Liver (tissue), 9 donors: ENCODE measurements around the gene PRR5L. TPM values are rescaled to one million over a fixed set of nuclear protein-coding genes. Genes with fewer than 3 reads are reported as not detected.

Source experiments
- DNase-seq: peaks from one replicate; pipeline ENCODE4 v3.0.0-alpha.2; 2017; ENCODE audit warnings: low spot score
- H3K27ac ChIP-seq, 2 donors: one replicate each; pipeline ENCODE4 v1.7.0; 2013; ENCODE audit warnings: inconsistent platforms in 2 of 2, low read length in 2 of 2, control low read depth in 1 of 2, low read depth in 1 of 2, mild to moderate bottlenecking in 1 of 2
- H3K27me3 ChIP-seq, 4 donors: one replicate each; pipeline versions ENCODE4 v1.6.1 to v1.7.0; 2013; ENCODE audit warnings: low read length in 3 of 4, inconsistent platforms in 1 of 4, mild to moderate bottlenecking in 1 of 4, moderate library complexity in 1 of 4; ENCODE audit not compliant: control insufficient read depth in 4 of 4, insufficient read depth in 4 of 4
- H3K36me3 ChIP-seq, 4 donors: one replicate each; pipeline versions ENCODE4 v1.6.1 to v1.7.0; 2013; ENCODE audit warnings: low read length in 3 of 4, mild to moderate bottlenecking in 3 of 4, low read depth in 1 of 4, moderate library complexity in 1 of 4; ENCODE audit not compliant: control insufficient read depth in 4 of 4, insufficient read depth in 3 of 4
- H3K4me1 ChIP-seq, 4 donors: one replicate each; pipeline versions ENCODE4 v1.6.1 to v1.7.0; 2013; ENCODE audit warnings: low read length in 3 of 4, mild to moderate bottlenecking in 3 of 4, moderate library complexity in 1 of 4; ENCODE audit not compliant: control insufficient read depth in 4 of 4, insufficient read depth in 4 of 4
- H3K4me3 ChIP-seq, 3 donors: one replicate each; pipeline versions ENCODE4 v1.6.1 to v1.7.0; 2013; ENCODE audit warnings: low read length in 3 of 3, control low read depth in 1 of 3, low read depth in 1 of 3, mild to moderate bottlenecking in 1 of 3
- H3K9ac ChIP-seq, 2 donors: one replicate each; pipeline ENCODE4 v1.7.0; 2013; ENCODE audit warnings: low read length in 2 of 2, mild to moderate bottlenecking in 2 of 2, moderate library complexity in 2 of 2, control low read depth in 1 of 2, low read depth in 1 of 2
- H3K9me3 ChIP-seq, 4 donors: one replicate each; pipeline versions ENCODE4 v1.6.1 to v1.7.0; 2013; ENCODE audit warnings: low read length in 3 of 4; ENCODE audit not compliant: control insufficient read depth in 4 of 4
- EGR1 ChIP-seq, 2 donors: IDR thresholded peaks; 2 replicates each; pipeline ENCODE4 v1.6.1; 2016 to 2018; ENCODE audit warnings: antibody characterized with exemption in 2 of 2, low read depth in 2 of 2
- FOXA1 ChIP-seq: IDR thresholded peaks from 2 replicates; pipeline ENCODE4 v1.6.1; 2016; ENCODE audit warnings: antibody characterized with exemption
- FOXA2 ChIP-seq: IDR thresholded peaks from 2 replicates; pipeline ENCODE4 v1.6.1; 2016; ENCODE audit warnings: antibody characterized with exemption
- GABPA ChIP-seq, 2 donors: IDR thresholded peaks in 1 of 2; conservative IDR thresholded peaks in 1 of 2; 2 replicates each; pipeline ENCODE4 v1.6.1; 2016; ENCODE audit warnings: antibody characterized with exemption in 2 of 2, mild to moderate bottlenecking in 1 of 2, moderate library complexity in 1 of 2
- HNF4A ChIP-seq, 2 donors: conservative IDR thresholded peaks; 2 replicates each; pipeline ENCODE4 v1.6.1; 2016; ENCODE audit warnings: antibody characterized with exemption in 2 of 2, mild to moderate bottlenecking in 2 of 2
- JUND ChIP-seq, 2 donors: IDR thresholded peaks; 2 replicates each; pipeline ENCODE4 v1.6.1; 2016; ENCODE audit warnings: antibody characterized with exemption in 2 of 2
- NR2F2 ChIP-seq: IDR thresholded peaks from 2 replicates; pipeline ENCODE4 v1.6.1; 2016; ENCODE audit warnings: antibody characterized with exemption
- RAD21 ChIP-seq, 2 donors: IDR thresholded peaks; 2 replicates each; pipeline ENCODE4 v1.6.1; 2016; ENCODE audit warnings: antibody characterized with exemption in 2 of 2, mild to moderate bottlenecking in 2 of 2
- RXRA ChIP-seq, 2 donors: IDR thresholded peaks; 2 replicates each; pipeline ENCODE4 v1.6.1; 2017 to 2018; ENCODE audit warnings: antibody characterized with exemption in 2 of 2, mild to moderate bottlenecking in 1 of 2
- SP1 ChIP-seq: IDR thresholded peaks from 2 replicates; pipeline ENCODE4 v1.6.1; 2018; ENCODE audit warnings: antibody characterized with exemption, mild to moderate bottlenecking
- TAF1 ChIP-seq: conservative IDR thresholded peaks from 2 replicates; pipeline ENCODE4 v1.6.1; 2016; ENCODE audit warnings: antibody characterized with exemption, mild to moderate bottlenecking
- WGBS: extraction: QIAGEN DNeasy Blood & Tissue Kit; methylation state at CpG from one replicate; pipeline ENCODE4 v1.1.7; 2013; 5-methylcytosine and 5-hydroxymethylcytosine counted together
- polyA plus RNA-seq, 2 donors: library from polyadenylated mRNA; stranded (reverse) in 1 of 2; unstranded in 1 of 2; fragments of 200-250 nt in 1 of 2; fragments of >200 nt in 1 of 2; fragmentation: Nextera tagmentation in 1 of 2; extraction: Ambion mirVana in 1 of 2; gene quantifications; one replicate each; pipeline versions ENCODE4 v1.2.1 to v1.2.3, GENCODE V29; 2013 to 2015
- total RNA-seq, 2 donors: library from RNA; depleted of rRNA; stranded (reverse); fragments of >200 nt; gene quantifications; one replicate each; pipeline ENCODE4 v1.2.3, GENCODE V29; 2014
- TF ChIP-seq, protein P1 (sequence below): IDR thresholded peaks from 2 replicates; pipeline ENCODE4 v1.6.1; 2016; ENCODE audit warnings: antibody characterized with exemption
- TF ChIP-seq, protein P2 (sequence below): fragments of 150-350 bp; IDR thresholded peaks from 2 replicates; pipeline ENCODE4 v1.5.1; 2017; ENCODE audit warnings: improper control_type of control experiment, low read depth, low read length; ENCODE audit not compliant: missing input control
- TF ChIP-seq, protein P3 (sequence below): IDR thresholded peaks from 2 replicates; pipeline ENCODE4 v1.6.1; 2016; ENCODE audit warnings: antibody characterized with exemption
- TF ChIP-seq, protein P4 (sequence below): IDR thresholded peaks from 2 replicates; pipeline ENCODE4 v1.6.1; 2016; ENCODE audit warnings: antibody characterized with exemption
- donor health status: healthy.
- donor health status: healthy.
- donor health status: healthy.
- donor health status: healthy.
- donor health status: healthy.

PRR5L gene
- total and polyA plus RNA-seq, 4 donors = 1.2 to 8.5 (median 4.5) TPM

DNA sequence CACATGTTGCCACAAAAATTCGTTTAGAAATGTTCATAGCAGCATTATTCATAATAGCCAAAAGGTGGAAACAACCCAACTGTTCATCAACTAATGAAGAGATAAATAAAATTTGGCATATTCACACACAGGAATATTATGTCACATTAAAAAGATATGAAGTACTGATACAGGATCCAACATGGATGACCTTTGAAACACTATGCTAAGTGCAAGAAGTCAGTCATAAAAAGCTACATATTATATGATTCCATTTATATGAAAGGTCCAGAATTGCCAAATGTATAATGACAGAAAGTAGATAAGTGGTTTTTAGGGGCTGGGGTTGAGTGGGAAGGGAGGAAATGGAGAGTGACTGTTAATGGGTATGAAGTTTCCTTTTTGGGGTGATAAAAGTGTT, 9.0 kb downstream of the PRR5L start:
- Histone ChIP-seq H3K9ac (no peak overlapping the region), H3K27ac (no peak overlapping the region), H3K4me3 (no peak overlapping the region), H3K4me1 (peaks cover 0 to 4% (median 0%) of the 10 kb centered on the region in 4 donors), H3K27me3 (no peaks in the 10 kb centered on the region), H3K36me3 (no peaks in the 10 kb centered on the region), H3K9me3 (no peaks in the 10 kb centered on the region)
- no peak for DNase-seq
- TF ChIP-seq, protein P1, sequence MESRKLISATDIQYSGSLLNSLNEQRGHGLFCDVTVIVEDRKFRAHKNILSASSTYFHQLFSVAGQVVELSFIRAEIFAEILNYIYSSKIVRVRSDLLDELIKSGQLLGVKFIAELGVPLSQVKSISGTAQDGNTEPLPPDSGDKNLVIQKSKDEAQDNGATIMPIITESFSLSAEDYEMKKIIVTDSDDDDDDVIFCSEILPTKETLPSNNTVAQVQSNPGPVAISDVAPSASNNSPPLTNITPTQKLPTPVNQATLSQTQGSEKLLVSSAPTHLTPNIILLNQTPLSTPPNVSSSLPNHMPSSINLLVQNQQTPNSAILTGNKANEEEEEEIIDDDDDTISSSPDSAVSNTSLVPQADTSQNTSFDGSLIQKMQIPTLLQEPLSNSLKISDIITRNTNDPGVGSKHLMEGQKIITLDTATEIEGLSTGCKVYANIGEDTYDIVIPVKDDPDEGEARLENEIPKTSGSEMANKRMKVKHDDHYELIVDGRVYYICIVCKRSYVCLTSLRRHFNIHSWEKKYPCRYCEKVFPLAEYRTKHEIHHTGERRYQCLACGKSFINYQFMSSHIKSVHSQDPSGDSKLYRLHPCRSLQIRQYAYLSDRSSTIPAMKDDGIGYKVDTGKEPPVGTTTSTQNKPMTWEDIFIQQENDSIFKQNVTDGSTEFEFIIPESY = no peak
- TF ChIP-seq GABPA (IDR thresholded peaks at IDR 0.05 in 1 of 2, conservative IDR thresholded peaks at IDR 0.05 in 1 of 2) = no peak
- 25% methylated on average over 1 of the region's 1 CpG for WGBS

DNA sequence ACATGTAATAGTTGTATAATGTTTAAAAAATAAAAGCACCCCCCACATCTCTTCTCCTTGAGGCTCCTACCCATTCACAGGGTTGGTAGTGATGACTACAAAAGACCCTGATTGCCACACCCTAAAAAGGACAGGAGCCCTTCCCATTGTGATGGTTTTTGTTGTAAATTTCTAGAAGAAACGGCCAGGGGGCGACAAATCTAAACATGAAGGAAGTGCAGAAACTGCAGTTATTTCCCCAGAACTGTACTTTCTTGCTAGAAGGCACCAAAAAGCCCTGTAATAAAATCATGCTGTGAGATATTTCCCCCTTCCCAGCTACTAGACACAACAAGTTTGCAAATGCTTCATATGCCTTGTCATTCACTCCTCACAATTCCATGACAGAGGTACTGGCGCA, 10.8 kb downstream of the PRR5L start:
- Histone ChIP-seq H3K4me1 (no peaks in the 10 kb centered on the region), H3K9me3 (no peaks in the 10 kb centered on the region), H3K27me3 (no peaks in the 10 kb centered on the region), H3K9ac (no peak overlapping the region), H3K4me3 (no peak overlapping the region), H3K27ac (no peak overlapping the region), H3K36me3 (no peaks in the 10 kb centered on the region)
- no peak for DNase-seq
- WGBS = 40% methylated on average over 3 of the region's 3 CpGs
- peak; percentile 64 to 68 for TF ChIP-seq RAD21 (IDR thresholded peaks at IDR 0.05)
- TF ChIP-seq, protein P2, sequence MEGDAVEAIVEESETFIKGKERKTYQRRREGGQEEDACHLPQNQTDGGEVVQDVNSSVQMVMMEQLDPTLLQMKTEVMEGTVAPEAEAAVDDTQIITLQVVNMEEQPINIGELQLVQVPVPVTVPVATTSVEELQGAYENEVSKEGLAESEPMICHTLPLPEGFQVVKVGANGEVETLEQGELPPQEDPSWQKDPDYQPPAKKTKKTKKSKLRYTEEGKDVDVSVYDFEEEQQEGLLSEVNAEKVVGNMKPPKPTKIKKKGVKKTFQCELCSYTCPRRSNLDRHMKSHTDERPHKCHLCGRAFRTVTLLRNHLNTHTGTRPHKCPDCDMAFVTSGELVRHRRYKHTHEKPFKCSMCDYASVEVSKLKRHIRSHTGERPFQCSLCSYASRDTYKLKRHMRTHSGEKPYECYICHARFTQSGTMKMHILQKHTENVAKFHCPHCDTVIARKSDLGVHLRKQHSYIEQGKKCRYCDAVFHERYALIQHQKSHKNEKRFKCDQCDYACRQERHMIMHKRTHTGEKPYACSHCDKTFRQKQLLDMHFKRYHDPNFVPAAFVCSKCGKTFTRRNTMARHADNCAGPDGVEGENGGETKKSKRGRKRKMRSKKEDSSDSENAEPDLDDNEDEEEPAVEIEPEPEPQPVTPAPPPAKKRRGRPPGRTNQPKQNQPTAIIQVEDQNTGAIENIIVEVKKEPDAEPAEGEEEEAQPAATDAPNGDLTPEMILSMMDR = peak; percentile 33
- TF ChIP-seq, protein P3, sequence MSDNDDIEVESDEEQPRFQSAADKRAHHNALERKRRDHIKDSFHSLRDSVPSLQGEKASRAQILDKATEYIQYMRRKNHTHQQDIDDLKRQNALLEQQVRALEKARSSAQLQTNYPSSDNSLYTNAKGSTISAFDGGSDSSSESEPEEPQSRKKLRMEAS = no peak

DNA sequence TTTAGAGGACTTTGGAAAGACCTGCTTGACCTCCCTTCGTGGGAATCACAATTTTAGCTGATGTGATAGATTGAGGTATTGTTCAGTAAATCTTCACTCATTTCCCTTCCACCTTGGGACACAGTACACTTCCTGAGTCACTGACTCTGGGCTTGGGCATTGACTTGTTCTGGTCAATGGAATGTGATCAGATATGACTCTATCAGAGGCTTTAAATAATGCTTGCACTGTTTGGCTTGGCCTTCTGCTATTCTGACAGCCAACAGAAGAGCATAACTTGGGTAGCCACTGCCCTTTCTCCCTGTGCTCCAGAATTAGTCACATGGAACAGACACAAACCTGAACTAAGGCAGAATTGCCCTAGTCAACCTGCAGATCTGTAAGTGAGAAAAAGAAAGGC, 12.5 kb downstream of the PRR5L start:
- Histone ChIP-seq H3K27ac (no peak overlapping the region), H3K27me3 (peaks cover 0 to 4% (median under 1%) of the 10 kb centered on the region in 4 donors), H3K36me3 (no peaks in the 10 kb centered on the region), H3K9ac (no peak overlapping the region), H3K4me3 (no peak overlapping the region), H3K9me3 (no peaks in the 10 kb centered on the region), H3K4me1 (no peaks in the 10 kb centered on the region)
- 40% methylated on average over 1 of the region's 1 CpG for WGBS
- TF ChIP-seq JUND (IDR thresholded peaks at IDR 0.05) = no peak
- TF ChIP-seq, protein P4, sequence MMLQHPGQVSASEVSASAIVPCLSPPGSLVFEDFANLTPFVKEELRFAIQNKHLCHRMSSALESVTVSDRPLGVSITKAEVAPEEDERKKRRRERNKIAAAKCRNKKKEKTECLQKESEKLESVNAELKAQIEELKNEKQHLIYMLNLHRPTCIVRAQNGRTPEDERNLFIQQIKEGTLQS = no peak
- no peak for DNase-seq

DNA sequence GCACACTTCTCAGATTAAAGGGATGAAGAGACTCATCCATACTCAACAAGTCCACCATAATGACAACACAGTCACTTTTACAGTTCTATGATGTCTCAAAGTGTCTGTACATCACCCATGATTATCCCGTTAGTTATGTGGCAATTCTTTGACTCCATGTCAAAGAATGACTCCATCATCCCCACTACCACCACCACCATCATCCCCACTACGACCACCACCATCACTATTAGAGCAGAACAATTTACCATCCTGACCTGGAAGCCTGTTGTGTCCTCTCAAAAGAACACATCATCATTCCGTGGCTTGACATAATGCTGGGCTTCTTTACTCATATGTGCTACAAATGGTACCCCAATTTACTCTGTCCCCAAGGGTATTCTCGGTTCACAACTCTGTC, 13.7 kb downstream of the PRR5L start:
- 82% methylated on average over 4 of the region's 4 CpGs for whole genome bisulfite sequencing

More for the DNA sequence above, 13.7 kb downstream of the PRR5L start:
- Histone ChIP-seq H3K36me3 (no peaks in the 10 kb centered on the region), H3K4me1 (no peaks in the 10 kb centered on the region), H3K9me3 (no peaks in the 10 kb centered on the region), H3K27me3 (peaks cover 0 to 6% (median 2%) of the 10 kb centered on the region in 4 donors), H3K4me3 (no peak overlapping the region), H3K27ac (no peak overlapping the region), H3K9ac (no peak overlapping the region)
- DNase-seq = no peak
- no peak for TF ChIP-seq FOXA2
- no peak for TF ChIP-seq SP1
- no peak for TF ChIP-seq HNF4A (conservative IDR thresholded peaks at IDR 0.05)
- TF ChIP-seq FOXA1 = no peak
- TF ChIP-seq GABPA (IDR thresholded peaks at IDR 0.05 in 1 of 2, conservative IDR thresholded peaks at IDR 0.05 in 1 of 2) = no peak
- no peak for TF ChIP-seq RXRA (IDR thresholded peaks at IDR 0.05)
- TF ChIP-seq EGR1 (IDR thresholded peaks at IDR 0.05; ENCODE audit: low read depth in 2 of 2) = no peak
- no peak for TF ChIP-seq TAF1
- no peak for TF ChIP-seq RAD21 (IDR thresholded peaks at IDR 0.05)
- no peak for TF ChIP-seq NR2F2
